HEK293 (cell line): ENCODE results near the gene DSTN.

Experiments
- GLIS2 ChIP-seq: fragments of 450-650 bp; formaldehyde crosslinking; IDR thresholded peaks from 2 replicates; pipeline ENCODE4 v1.5.1; 2016; ENCODE audit warnings: missing biosample characterization, missing genetic modification characterization
- HIC1 ChIP-seq: fragments of 450-650 bp; formaldehyde crosslinking; IDR thresholded peaks from 2 replicates; pipeline ENCODE4 v1.5.1; 2016; ENCODE audit warnings: missing biosample characterization, missing genetic modification characterization
- HOXC10 ChIP-seq: sonication (generic); formaldehyde crosslinking; IDR thresholded peaks from 2 replicates; pipeline ENCODE4 v1.8.1; 2023; ENCODE audit warnings: mild to moderate bottlenecking, missing genetic modification reagents
- KLF1 ChIP-seq: fragments of 450-650 bp; formaldehyde crosslinking; IDR thresholded peaks from 2 replicates; pipeline ENCODE4 v1.5.1; 2016; ENCODE audit warnings: missing biosample characterization, missing genetic modification characterization
- PRDM6 ChIP-seq: fragments of 450-650 bp; formaldehyde crosslinking; IDR thresholded peaks from 2 replicates; pipeline ENCODE4 v1.5.1; 2017; ENCODE audit warnings: missing biosample characterization, missing genetic modification characterization
- SETDB1 ChIP-seq: IDR thresholded peaks from one replicate; pipeline ENCODE4 v1.6.1; 2017; ENCODE audit warnings: mild to moderate bottlenecking, low read length, moderate library complexity, mixed read lengths; ENCODE audit not compliant: insufficient read length
- WT1 ChIP-seq: fragments of 450-650 bp; formaldehyde crosslinking; IDR thresholded peaks from 2 replicates; pipeline ENCODE4 v1.5.1; 2016; ENCODE audit warnings: missing biosample characterization, missing genetic modification characterization
- ZEB2 ChIP-seq: fragments of 450-650 bp; formaldehyde crosslinking; IDR thresholded peaks from 2 replicates; pipeline ENCODE4 v1.5.1; 2016; ENCODE audit warnings: missing biosample characterization, missing genetic modification characterization
- ZFP3 ChIP-seq: fragments of 450-650 bp; formaldehyde crosslinking; IDR thresholded peaks from 2 replicates; pipeline ENCODE4 v1.5.1; 2016; ENCODE audit warnings: low read depth, missing biosample characterization, missing genetic modification characterization
- ZNF112 ChIP-seq: fragments of 450-650 bp; formaldehyde crosslinking; IDR thresholded peaks from 2 replicates; pipeline ENCODE4 v1.5.0; 2017; ENCODE audit warnings: missing biosample characterization, missing genetic modification characterization
- ZNF148 ChIP-seq: fragments of 450-650 bp; formaldehyde crosslinking; IDR thresholded peaks from 2 replicates; pipeline ENCODE4 v1.5.0; 2017; ENCODE audit warnings: missing biosample characterization, missing genetic modification characterization, borderline replicate concordance
- ZNF18 ChIP-seq: fragments of 450-650 bp; formaldehyde crosslinking; IDR thresholded peaks from 2 replicates; pipeline ENCODE4 v1.5.1; 2016; ENCODE audit warnings: missing biosample characterization, missing genetic modification characterization
- ZNF184 ChIP-seq: fragments of 450-650 bp; IDR thresholded peaks from 2 replicates; pipeline ENCODE4 v1.5.1; 2018; ENCODE audit warnings: missing biosample characterization, mild to moderate bottlenecking, missing genetic modification characterization
- ZNF26 ChIP-seq: fragments of 450-650 bp; formaldehyde crosslinking; IDR thresholded peaks from 2 replicates; pipeline ENCODE4 v1.5.1; 2016; ENCODE audit warnings: missing biosample characterization, missing genetic modification characterization
- ZNF302 ChIP-seq: fragments of 450-650 bp; formaldehyde crosslinking; IDR thresholded peaks from 2 replicates; pipeline ENCODE4 v1.5.1; 2016; ENCODE audit warnings: missing biosample characterization, missing genetic modification characterization, low read depth
- ZNF324 ChIP-seq: fragments of 450-650 bp; formaldehyde crosslinking; IDR thresholded peaks from 2 replicates; pipeline ENCODE4 v1.5.1; 2016; ENCODE audit warnings: missing biosample characterization, missing genetic modification characterization
- ZNF398 ChIP-seq: fragments of 450-650 bp; formaldehyde crosslinking; IDR thresholded peaks from 2 replicates; pipeline ENCODE4 v1.5.1; 2017; ENCODE audit warnings: missing biosample characterization, missing genetic modification characterization
- ZNF423 ChIP-seq: fragments of 450-650 bp; formaldehyde crosslinking; IDR thresholded peaks from 2 replicates; pipeline ENCODE4 v1.5.1; 2016; ENCODE audit warnings: missing biosample characterization, missing genetic modification characterization
- ZNF544 ChIP-seq: fragments of 450-650 bp; formaldehyde crosslinking; IDR thresholded peaks from 2 replicates; pipeline ENCODE4 v1.5.0; 2017; ENCODE audit warnings: missing biosample characterization, missing genetic modification characterization
- ZNF580 ChIP-seq: fragments of 450-650 bp; formaldehyde crosslinking; IDR thresholded peaks from 2 replicates; pipeline ENCODE4 v1.5.1; 2016; ENCODE audit warnings: missing biosample characterization, missing genetic modification characterization
- ZNF645 ChIP-seq: fragments of 450-650 bp; formaldehyde crosslinking; IDR thresholded peaks from 2 replicates; pipeline ENCODE4; 2016; ENCODE audit warnings: missing biosample characterization, missing genetic modification characterization
- ZNF654 ChIP-seq: fragments of 450-650 bp; formaldehyde crosslinking; IDR thresholded peaks from 2 replicates; pipeline ENCODE4 v1.5.1; 2016; ENCODE audit warnings: low read depth, missing biosample characterization, missing genetic modification characterization
- ZSCAN16 ChIP-seq: fragments of 450-650 bp; formaldehyde crosslinking; IDR thresholded peaks from 2 replicates; pipeline ENCODE4 v1.5.1; 2016; ENCODE audit warnings: missing biosample characterization, missing genetic modification characterization
- ZSCAN18 ChIP-seq: fragments of 450-650 bp; formaldehyde crosslinking; IDR thresholded peaks from 2 replicates; pipeline ENCODE4 v1.5.1; 2016; ENCODE audit warnings: missing biosample characterization, missing genetic modification characterization

DSTN gene

GRCh38 chr20:17530716-17531664, 38.9 kb upstream of the DSTN start, which contains the start of gene BFSP1 (continued):
- TF ChIP-seq HOXC10 (CRISPR knock-in tag) (no peak), HIC1 (peak; percentile 53), ZNF398 (tag by site-specific recombination) (no peak), ZNF645 (tag by site-specific recombination) (no peak), ZNF423 (tag by site-specific recombination) (no peak), ZNF324 (no peak), ZNF654 (tag by site-specific recombination) (no peak), ZNF302 (no peak), PRDM6 (no peak), ZEB2 (tag by site-specific recombination) (peak; percentile 60), ZNF184 (no peak), ZNF18 (tag by site-specific recombination) (no peak), ZNF580 (tag by site-specific recombination) (no peak), GLIS2 (tag by site-specific recombination) (peak; percentile 68), ZNF544 (tag by site-specific recombination) (no peak), KLF1 (peak; percentile 22; the same call in 1 of the 2 replicates), ZNF112 (tag by site-specific recombination) (no peak), WT1 (tag by site-specific recombination) (no peak), ZNF26 (tag by site-specific recombination) (no peak), ZSCAN18 (no peak), SETDB1 (no peak), ZNF148 (no peak), ZSCAN16 (tag by site-specific recombination) (no peak), ZFP3 (tag by site-specific recombination) (no peak)
